ENCODE results near the gene CSK. TPM values are rescaled to one million over a fixed set of nuclear protein-coding genes. Genes with fewer than 3 reads are reported as not detected.

The CSK gene
- polyA plus RNA-seq, 2 of the 4 experiments (the other 2 are of a cell fraction): 17.8 to 63.0 TPM

- FAIRE-seq (no peak), ATAC-seq (peak; percentile 48 to 55), DNase-seq (ENCODE audit: low read depth in 1 of 2, low spot score in 1 of 2) (peak in 1 of 2 experiments; percentile 56)
- Histone ChIP-seq H3K4me1 (peaks cover 22% of the 10 kb centered on the region), H3K9me3 (no peaks in the 10 kb centered on the region), H3K4me3 (peak overlapping the region; percentile 97), H3K4me2 (peak overlapping the region; percentile 97), H3K27ac (peak overlapping the region; percentile 97 to 98)
- ChIA-PET POLR2A (interaction anchor here (0.9 to 1.1 kb wide), 2 partner anchors 11 to 124 kb away, joined by 3 read pairs; partner anchors contain the start of gene FAM219B), CTCF (interaction anchor here (1.1 to 65.6 kb wide), 4 partner anchors 12 to 152 kb away, joined by 3 to 1908 read pairs (median 125); partner anchors contain the start of genes CPLX3, LMAN1L and ULK3)
- under 1% methylated on average over 29 of the region's 72 CpGs for WGBS (ENCODE audit: missing lambda C conversion rate)
- no peak for TF ChIP-seq ZC3H11A (IDR thresholded peaks at IDR 0.05)
- no peak for TF ChIP-seq SREBF2 (IDR thresholded peaks at IDR 0.05)
- TF ChIP-seq GATA3 (IDR thresholded peaks at IDR 0.05; ENCODE audit: borderline replicate concordance): no peak
- TF ChIP-seq CHD4 (IDR thresholded peaks at IDR 0.05; ENCODE audit: borderline replicate concordance): no peak
- TF ChIP-seq, protein P1, sequence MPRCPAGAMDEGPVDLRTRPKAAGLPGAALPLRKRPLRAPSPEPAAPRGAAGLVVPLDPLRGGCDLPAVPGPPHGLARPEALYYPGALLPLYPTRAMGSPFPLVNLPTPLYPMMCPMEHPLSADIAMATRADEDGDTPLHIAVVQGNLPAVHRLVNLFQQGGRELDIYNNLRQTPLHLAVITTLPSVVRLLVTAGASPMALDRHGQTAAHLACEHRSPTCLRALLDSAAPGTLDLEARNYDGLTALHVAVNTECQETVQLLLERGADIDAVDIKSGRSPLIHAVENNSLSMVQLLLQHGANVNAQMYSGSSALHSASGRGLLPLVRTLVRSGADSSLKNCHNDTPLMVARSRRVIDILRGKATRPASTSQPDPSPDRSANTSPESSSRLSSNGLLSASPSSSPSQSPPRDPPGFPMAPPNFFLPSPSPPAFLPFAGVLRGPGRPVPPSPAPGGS (IDR thresholded peaks at IDR 0.05): peak; percentile 17; the same call in 1 of the 3 replicates
- no peak for TF ChIP-seq EHF (CRISPR knock-in tag; IDR thresholded peaks at IDR 0.05)
- no peak for TF ChIP-seq ZNF302 (CRISPR knock-in tag; IDR thresholded peaks at IDR 0.05)
- no peak for TF ChIP-seq NPAS2 (CRISPR knock-in tag; IDR thresholded peaks at IDR 0.05; ENCODE audit: borderline replicate concordance)
Observed at GRCh38 chr15:74782259-74783071, 585 bp downstream of the CSK start.

DNA sequence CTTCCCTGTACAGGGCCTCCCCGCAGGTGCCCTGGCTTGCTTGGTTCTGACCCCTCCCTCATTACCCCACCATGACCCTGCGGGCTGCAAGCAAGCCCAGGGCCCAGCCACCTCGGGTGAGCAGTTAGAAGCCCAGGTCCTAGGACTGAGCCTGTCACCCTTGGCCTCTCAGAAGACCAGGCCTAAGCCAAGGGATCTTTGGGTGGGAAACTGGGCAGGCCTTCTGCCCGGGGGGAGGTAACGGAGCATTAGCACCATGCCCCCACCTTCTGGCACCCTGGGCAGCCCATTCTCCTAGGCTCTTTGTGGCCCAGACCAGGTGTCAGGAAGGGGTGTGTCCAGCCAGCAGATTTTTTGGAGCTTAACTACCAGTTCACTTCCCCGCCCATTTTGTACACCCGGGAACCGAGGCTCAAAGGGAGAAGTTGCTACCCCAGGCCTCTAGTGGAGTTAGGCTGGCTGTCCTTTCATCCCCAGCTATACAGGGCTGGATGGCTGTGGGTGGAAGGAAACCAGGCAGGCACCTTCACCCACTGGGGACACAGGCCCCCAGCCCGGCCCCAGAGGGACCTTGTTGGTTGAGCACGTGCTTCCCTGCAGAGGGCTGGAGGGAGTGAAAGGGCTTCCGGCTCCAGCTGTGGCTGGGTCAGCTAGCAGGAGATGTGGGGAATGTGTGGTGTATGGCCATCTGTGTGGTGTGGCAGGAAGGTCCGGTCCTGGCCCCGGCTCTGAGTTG, 1.4 kb downstream of the CSK start:
- H3K4me3 ChIP-seq: peak overlapping the region; percentile 97
- FAIRE-seq: no peak
- peak in 1 of 2 experiments; percentile 13; a peak in 3 of 6 replicates for ATAC-seq
- DNase-seq (ENCODE audit: low read depth in 1 of 2, low spot score in 1 of 2): no peak
- TF ChIP-seq RAD21 (conservative IDR thresholded peaks at IDR 0.05 in 1 of 2, IDR thresholded peaks at IDR 0.05 in 1 of 2): no peak
- TF ChIP-seq CBX8 (IDR thresholded peaks at IDR 0.05): no peak
- TF ChIP-seq, protein P2, sequence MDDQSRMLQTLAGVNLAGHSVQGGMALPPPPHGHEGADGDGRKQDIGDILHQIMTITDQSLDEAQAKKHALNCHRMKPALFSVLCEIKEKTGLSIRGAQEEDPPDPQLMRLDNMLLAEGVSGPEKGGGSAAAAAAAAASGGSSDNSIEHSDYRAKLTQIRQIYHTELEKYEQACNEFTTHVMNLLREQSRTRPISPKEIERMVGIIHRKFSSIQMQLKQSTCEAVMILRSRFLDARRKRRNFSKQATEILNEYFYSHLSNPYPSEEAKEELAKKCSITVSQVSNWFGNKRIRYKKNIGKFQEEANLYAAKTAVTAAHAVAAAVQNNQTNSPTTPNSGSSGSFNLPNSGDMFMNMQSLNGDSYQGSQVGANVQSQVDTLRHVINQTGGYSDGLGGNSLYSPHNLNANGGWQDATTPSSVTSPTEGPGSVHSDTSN (IDR thresholded peaks at IDR 0.05): no peak
- TF ChIP-seq ELK1 (IDR thresholded peaks at IDR 0.05; ENCODE audit: low read depth, low read length): no peak
- TF ChIP-seq MAFK (IDR thresholded peaks at IDR 0.05; ENCODE audit: partially characterized antibody): no peak
- TF ChIP-seq POLR2A (IDR thresholded peaks at IDR 0.05; ENCODE audit: low read length): no peak
- TF ChIP-seq ESRRA (IDR thresholded peaks at IDR 0.05; ENCODE audit: borderline replicate concordance, low read length): no peak
- TF ChIP-seq REST (IDR thresholded peaks at IDR 0.05): no peak
- TF ChIP-seq POLR2AphosphoS2 (conservative IDR thresholded peaks at IDR 0.05; ENCODE audit: low read length): no peak
- no peak for TF ChIP-seq MYC (IDR thresholded peaks at IDR 0.05; ENCODE audit: borderline replicate concordance, low read length)
- TF ChIP-seq SREBF2 (IDR thresholded peaks at IDR 0.05): no peak
- no peak for TF ChIP-seq CHD2 (IDR thresholded peaks at IDR 0.05; ENCODE audit: low read length, partially characterized antibody)
- no peak for TF ChIP-seq ZSCAN20 (CRISPR knock-in tag; IDR thresholded peaks at IDR 0.05)
- POLR2A ChIA-PET: interaction anchor here (0.9 kb wide), 1 partner anchor 123 kb away, joined by 3 read pairs; the partner anchor contains the start of gene FAM219B
- peaks cover 22% of the 10 kb centered on the region for H3K4me1 ChIP-seq
- H3K9me3 ChIP-seq: no peaks in the 10 kb centered on the region
- H3K4me2 ChIP-seq: peak overlapping the region; percentile 97
- peak overlapping the region; percentile 97 to 98; a peak in 5 of 6 replicates for H3K27ac ChIP-seq
- CTCF ChIA-PET: interaction anchor here (0.9 to 65.6 kb wide), 4 partner anchors 13 to 407 kb away, joined by 4 to 1908 read pairs (median 131); partner anchors contain the start of genes CPLX3, LMAN1L and ULK3
- 48% methylated on average over 12 of the region's 13 CpGs for WGBS (ENCODE audit: missing lambda C conversion rate)
